HG02981 (cell line): ENCODE measurements around the gene MTA2.

Experiments used
- ATAC-seq: cut with Tn5 transposase; IDR thresholded peaks from one replicate; pipeline ENCODE4 v1.9.1; 2021; ENCODE audit warnings: mild to moderate bottlenecking, moderate library complexity; ENCODE audit not compliant: unreplicated experiment

The MTA2 gene

DNA sequence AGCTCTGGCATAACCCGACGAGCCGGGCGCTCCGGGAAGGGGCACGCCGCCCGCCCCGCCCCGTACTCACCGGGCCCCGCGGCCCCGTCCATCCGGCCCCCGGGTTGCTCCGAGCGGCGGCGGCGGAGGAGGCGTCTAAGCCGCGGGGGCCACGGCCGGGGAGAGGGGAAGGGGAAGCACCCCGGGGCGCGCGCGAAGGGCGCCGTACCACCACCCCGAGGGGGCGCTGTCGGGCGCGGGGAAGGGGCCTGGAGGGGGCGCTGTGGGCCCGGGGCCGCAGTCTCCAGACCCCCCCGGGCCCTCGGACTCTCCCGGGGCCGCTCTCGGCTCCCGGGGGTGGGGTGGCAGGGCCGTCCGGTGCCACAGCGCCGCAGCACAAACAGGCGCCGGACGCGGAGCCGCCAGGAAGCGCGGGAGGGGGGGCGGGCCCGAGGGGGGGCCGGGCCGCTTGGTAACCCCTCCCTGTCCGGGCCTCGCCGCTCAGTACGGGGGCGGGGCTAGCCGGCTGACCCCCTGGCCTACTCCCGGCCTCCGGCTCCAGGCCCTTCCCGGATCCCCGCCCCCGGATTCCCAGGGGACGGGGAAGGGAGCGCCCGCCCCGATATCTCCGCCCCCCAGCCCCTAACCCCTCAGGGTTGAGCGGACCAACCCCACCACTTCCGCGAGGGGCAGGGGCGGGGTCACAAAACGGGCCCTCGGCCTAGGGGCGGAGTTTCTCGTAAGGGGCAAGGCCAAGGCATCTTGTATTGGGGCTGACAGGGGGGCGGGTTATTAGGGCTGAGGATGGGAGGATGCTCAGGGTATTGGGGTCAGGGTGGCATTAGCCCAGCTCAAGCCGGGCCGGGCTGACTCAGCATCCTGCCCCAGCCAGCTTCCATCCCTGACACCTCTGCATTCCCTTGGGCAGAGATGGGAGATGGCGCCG, 11.0 kb upstream of the MTA2 start, which contains the start of the genes EML3 and ROM1:
Gene EML3, minus strand, starts transcription at position 410 of the 925 bp plus-strand sequence. Its CDS starts 318 bp downstream, at position 92.
Gene ROM1, plus strand, starts transcription at position 892 of the 925 bp plus-strand sequence. Its CDS starts 25 bp downstream, at position 917.
- ATAC-seq, result peak; percentile 67

DNA sequence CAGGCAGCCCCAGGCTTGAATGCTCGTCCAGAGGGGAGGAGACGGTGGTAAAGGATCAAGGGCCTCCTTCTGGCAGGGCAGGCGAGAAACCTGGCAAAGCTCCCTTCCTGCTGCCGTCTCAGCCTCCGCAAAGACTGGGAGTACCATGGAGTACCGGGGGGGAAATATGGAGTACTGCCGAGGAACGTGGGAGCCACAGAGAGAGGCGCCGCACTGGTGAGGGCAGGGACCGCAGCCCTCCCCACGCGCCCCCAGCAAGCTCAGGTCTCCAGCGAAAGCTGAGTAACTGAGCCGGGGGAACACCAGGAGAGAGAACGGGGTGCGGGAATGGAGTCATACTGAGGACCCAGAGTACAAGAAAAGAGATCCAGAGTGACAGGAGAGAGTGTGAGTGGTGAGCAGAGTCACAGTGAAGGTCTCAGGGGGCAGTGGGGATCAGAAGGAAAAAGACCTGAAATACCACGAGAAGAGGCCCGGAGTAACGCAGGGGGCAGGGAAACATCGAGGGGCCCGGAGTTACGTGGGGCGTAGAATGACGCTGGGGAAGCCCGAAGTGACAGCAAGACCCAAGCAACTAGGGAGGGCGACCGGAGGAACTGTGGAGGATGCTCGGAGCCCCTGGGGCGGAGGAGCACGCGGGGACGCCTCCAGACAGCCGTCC, 10.2 kb upstream of the MTA2 start:
- peak; percentile 15 for ATAC-seq

DNA sequence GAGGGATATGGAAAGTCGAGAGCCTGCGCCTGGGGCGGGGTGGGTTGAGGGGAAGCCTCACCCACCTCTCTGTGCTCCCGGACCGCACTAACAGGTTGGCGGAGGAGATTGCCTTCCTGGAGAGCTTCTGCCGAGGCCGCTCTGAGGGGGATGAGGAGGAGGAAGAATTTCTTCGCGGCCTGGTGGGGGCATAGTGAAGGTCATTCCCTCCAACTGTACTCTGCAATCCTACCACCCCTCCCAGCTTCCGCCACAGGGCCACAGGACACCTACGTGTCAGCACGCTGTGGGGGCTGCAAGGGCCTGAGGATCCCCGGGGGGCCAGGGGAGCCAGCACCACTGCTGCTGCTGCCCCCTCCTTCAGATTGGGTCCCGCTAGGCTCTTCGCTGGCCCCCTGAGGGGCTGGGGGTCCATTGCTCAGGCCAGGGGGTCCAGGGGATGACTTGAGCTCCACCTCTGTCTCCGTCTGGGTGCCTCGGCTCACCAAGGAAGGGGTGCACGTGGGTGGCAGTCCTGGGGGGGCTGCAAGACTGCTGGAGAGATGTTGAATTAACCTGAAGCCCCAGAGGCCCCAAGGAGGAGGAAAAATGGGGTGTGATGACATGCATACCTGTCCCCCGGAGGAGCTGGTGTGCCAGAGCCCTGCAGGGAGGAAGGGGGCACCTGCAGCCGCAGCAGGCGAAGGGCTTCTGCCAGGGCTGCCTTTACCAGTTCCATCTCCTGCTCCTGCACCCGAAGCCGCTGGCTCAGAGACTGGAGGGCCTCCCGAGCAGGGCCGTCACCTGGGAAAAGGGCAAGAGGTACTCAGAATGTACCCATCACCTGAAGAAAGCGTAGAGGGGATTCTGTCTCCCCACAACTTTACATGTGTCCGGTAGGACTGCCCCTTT, 9.4 kb upstream of the MTA2 start:
- no peak for ATAC-seq

DNA sequence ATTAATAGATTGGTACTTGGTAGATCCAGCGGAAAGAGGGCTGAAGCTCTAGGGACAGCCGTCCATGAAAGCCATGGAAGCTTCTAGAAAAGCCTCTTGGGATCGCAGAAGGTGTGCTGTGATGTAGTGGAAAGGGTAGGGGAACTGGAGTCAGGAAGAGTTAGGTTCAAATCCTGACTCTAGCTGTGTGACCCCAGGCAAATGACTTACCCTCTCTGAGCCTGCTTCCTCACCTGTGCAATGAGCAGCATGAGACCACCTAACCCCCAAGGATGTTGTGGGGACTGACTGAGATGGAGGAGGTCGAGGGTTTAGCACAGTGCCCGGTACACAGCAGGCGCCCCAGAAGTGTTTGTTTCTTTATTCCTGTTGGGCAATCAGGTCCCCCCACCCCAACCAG, 8.7 kb upstream of the MTA2 start:
- ATAC-seq, result no peak

DNA sequence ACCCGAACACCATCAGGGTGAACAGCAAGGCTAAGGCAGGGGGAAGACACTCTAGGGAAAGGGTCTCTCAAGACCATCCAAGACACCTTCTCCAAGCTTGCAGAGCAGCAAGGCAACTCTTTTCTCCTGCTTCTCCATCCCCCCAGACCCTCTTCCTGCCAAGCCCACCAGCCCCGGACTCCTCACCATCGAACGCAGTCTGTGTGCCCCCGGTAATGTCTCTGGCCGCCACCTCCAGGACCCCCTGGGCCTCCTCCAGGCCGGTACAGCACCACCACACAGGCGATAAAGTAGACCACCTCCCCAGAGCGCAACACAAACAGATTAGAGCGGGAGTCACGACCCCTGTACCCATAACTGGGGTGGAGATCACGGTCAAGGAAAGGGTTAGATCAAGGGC, 7.1 kb upstream of the MTA2 start:
- ATAC-seq, result no peak

DNA sequence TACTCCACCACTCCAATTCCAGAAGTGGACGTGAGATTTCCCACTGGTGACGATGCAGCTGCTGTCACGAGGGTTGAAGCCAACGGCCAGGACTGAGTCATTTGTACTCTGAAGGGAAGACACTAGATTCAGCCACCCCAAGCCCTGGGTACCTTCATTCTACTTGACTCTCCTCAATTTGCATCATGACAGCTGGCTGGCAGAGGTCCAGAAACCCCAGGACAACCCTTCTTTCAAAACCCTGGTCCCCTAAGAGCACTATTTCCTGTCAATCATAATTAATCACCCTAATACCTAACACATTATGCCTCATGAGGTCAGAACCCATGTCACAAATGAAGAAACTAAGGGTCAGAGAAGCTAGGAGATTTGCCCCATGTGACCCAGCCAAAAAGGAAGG, 6.0 kb upstream of the MTA2 start:
- ATAC-seq, result no peak

DNA sequence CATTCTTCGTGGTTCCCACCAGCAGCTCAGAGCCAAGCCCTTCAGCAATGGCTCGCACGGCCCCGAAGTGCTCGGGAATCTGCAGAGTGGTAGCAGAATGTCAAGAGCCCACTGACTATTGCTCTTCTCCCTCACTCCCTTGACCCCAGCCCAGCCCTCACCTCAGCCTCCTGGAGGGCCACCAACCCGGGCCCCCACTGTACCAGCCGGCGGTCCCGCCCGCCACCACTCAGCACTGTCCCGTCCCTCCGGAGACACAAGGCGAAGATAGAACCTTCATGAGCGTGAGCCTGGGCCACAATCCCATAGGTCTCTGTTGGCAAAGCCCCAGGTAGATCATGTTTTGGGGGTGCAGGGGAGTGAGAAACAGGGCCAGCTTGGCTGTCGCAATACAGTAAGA, 4.2 kb upstream of the MTA2 start:
- no peak for ATAC-seq

DNA sequence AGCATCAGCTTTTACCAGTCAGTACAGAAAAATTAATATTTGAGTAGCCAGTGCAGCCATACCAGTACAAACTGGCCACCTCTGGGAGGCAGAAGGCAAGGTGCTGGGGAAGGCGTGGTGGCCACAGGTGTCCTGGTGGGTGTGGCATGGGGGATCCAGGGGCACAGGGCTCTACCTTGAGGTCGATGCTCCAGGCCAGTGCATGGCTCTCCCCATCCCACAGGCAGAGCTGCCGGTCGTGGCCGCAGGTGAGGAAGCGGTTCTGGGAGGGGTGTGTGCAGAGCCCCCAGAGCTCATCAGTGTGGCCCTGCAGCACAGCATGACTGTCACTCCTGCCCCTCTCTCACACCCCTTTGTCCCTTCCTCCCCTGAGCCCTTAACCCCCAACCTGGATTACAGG, 3.8 kb upstream of the MTA2 start:
- no peak for ATAC-seq

DNA sequence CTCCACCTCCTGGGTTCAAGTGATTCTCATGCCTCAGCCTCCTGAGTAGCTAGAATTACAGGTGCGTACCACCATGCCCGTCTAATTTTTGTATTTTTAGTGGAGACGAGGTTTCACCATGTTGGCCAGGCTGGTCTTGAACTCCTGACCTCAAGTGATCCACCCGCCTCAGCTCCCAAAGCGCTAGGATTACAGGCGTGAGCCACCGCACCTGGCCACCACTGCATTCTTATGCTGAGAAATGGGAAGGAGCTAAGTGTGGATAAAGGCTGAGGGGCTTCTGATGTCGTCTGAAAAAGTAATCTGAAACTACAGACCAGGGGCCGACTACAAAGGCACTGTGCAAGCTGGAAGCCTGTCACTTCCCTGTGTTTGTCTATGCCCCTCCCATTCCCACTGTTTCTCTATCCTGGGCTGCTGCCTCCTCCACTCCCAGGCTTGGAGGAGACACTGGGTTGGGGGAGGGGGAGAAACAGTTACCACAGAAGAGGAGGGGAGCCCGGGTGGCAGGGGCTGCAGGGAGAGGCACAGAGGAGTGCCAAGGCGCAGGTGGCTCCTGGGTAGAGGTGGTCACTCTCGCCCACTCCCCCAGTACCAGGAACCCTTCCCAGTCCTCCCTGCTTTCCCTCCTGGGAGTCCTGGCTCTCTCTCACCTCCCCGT, 2.9 kb upstream of the MTA2 start:
- no peak for ATAC-seq

DNA sequence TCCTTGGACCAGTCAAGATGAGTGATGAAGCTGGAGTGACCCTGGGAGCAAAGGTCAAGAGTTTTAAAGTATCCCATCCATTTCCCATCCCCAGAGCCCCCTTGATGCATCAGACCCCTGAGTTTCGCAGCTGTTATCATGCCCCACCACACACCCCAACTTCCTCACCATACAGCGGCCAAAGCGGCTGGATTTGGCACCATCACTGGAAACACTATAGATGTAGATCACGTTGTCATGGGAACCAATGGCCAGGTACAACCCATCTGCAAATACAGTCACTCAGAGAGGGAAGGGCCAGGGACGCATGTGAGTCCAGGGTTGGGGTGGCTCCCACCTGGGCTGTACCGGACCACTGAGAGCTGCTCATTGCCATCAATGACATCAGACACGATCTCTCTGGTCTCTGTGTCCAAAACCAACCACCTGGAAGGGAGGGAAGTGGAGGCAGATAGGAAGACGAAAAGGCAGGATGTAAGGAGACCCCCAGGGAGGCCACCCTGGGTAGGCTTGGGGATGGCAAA, 2.2 kb upstream of the MTA2 start:
- ATAC-seq, result no peak

DNA sequence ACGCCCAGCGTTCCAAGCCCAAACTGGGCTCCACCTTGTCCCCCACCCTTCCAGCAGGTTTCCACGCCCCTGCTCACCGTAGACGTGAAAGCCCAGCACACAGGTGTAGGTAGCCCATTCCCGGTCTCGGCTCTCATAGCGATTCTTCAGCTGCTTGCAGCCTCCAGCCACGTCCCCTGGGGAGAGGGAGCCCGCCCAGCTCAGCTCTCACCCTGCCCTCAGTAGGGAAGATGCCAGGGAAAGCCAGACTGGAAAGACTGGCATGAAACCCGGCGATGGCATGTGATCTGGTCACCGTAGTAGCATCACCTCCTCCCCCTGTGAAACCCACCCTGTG, 1.4 kb upstream of the MTA2 start:
- no peak for ATAC-seq

DNA sequence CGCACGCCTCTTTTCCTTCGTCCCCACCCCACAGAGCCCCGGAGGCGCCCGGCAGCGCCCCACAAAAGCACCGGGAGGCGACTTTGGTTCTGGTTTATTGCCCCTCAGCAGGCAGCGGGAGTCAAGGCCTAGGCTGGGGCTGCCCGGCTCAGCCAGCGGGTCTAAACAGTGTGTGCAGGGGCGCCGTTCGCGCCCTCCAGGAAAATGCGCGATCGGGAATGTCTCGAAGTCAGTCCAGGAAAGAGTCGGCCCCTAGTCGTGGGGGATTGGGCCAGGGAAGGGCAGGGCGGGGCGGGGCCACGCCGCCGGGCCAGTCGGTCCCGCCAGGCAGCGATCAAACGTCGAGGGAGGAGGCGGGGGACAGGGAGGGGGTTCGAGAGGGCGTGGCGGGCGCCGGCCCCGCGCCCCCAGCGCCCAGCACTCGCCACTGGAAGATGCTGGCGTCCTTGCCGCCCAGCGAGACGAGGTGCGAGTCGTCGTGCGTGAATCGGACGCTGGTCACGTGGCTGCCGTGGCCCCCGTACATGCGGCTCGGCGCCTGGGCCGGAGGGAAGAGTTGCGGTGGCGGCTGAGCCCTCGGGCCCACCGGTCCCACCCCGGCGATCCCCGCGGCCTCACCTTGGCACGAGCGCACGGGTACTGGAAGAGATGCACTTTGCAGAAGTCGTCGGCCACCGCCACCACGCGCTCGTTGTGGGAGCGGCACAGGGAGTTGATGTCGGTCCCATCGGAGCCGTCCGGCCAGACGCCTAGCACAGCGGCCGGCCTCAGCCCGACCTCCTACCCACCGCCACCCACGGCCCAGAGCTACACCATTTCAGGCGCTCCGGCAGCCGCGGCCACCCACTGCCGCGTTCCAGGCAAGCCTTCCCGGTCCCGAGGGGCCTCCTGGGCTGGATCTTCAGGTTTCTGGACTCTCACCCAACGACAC, 741 bp upstream of the MTA2 start:
- no peak for ATAC-seq

DNA sequence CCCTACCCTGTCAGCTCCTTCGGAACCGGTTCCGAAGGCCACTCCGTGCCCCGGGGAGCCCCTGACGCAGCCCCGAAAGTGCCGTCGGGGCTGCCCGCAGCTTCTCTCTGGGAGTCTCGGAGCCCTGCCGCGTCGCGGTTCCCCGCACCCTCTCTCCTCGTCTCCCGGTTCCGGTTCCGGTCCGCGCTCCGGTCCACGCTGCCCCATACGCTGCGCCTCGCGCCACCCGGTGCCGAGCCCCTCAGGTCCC, 618 bp downstream of the MTA2 start:
- no peak for ATAC-seq

DNA sequence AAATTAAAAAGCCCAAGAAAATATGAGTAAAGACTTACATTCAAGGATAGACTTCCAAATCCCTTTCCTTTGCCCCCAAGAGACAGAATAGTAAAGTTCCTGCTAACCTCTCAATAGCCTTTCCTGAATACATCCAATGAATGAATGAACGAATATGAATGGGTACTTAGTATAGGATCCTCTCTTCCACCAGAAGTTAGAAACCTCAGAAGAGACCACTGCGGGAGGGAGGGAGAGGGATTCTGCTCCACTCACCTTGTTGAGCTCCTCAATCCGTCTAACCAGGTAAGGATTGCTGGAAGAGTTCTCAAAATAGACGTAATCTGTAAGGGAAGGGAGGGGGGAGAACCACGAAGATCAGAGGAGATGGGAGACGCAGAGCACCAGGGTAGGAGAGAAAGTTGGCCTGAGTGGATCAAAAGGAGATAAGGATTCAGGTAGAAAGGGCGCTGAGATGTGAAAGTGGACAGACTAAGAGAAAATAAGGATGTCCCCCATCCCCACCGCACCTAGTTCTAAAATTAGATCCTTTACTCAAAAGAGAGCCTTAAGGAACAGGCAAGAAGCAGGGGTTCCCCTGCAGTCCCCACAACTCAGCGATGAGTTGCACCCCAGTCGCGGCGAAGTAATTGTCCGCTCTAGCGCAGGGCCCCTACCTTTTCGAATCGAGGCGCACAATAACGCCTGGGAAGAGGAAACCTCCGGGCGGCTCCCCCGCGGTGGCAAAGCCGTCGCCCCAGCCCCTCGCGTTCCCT, 1.1 kb downstream of the MTA2 start:
- ATAC-seq, result no peak

DNA sequence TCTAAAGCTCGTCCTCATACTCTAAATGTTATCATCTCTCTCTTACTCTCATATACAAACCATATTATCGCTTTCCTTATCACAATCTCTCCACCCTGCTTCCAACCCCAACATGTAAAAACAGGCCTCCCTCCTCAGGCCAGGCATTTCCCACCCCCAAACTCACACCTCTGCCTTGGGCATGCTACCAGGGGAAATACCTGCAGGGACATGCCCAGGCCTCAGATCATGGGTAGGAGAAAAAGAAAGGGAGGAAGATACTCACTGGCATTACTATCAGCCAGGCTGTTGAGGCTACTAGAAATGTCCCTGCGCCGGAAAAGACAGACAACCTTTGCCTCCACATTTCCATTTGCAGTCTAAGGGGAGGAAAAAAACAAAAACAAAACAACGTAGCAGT, 1.8 kb downstream of the MTA2 start:
- no peak for ATAC-seq

DNA sequence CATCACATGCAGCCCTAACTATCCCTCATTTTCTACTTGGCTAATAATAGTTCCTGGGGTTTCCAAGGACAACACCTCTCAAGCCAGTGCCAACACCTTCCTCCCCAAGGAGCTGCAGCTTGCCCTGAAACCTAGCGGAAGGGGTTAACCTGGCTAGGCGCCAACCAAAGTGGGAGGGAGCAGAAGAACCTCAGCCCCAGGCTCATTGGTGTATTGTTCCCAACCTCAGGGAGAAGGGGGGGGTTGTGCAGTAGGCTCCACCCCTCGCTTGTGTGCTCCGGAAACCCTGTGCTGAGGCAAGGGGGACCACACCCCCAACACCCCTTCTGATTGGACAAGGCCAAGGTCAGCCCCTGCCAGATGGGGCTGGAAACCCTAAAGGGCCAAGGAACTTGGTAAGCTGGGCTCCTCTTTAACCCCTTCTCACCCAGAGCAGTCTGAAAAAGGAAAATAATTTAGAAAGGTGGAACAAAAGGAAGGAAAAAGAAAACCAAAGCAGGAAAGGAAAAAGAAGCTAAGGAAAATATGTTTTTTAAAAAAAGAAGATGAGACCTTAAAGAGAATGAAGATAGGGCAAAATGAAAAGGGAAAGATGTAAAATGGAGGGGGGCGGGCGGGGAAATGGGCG, 2.5 kb downstream of the MTA2 start:
- ATAC-seq, result peak; percentile 54

DNA sequence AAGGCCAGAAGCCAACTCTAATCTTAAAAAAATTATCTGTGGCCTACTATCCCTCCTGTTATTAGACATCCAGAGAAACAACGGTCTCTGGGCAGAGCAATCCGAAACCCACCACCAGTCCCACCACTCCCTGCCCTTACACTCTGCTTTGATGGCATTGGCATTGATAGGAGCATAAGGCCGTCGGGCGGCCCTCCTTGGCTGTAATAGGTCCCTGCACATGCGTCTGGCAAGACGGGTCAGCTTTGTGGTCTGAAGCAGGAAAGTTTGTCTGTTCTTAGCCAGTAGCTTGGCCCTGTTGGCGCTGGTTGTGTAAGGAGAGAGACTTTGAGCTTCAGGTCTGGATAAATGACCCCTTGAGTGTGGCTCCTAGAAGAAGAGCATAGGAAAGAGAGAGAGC, 6.5 kb downstream of the MTA2 start:
- no peak for ATAC-seq

DNA sequence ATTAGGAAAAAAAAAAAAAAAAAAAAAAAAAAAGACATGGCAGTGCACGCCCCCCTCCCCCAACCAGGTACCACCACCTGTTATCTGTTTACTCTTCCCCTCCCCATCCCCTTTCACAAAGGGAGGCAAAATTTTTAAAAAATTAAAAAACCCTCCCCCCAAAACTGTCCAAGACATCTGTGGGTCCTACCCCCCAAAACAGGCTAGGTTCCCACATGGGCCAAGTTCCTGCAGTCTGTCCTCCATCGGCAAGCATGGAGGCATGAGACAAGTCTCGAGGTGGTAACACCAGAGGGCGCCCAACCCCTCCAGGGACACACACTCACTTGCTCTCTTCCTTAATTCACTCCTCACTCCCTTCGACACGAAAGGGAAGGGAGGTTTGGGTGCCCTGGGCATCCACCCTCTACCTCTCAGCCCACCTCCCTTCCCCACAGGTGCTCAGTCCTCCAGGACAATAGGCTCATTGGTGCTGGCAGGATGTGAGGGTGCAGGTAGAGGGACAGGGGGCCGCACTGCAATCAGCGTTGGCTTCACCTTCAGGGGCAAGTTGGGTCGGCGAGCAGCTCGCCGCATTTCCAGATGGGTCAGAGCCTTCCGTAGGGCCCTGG, 8.1 kb downstream of the MTA2 start:
- ATAC-seq, result no peak
